ENCODE measurements around the gene AVPR1A.

AVPR1A gene

GRCh38 chr12:63138488-63138887 is 12.5 kb downstream of the AVPR1A start:
- H3K4me2 ChIP-seq (ENCODE audit: low read length): no peak overlapping the region
- H4K20me1 ChIP-seq (ENCODE audit: control insufficient read depth, insufficient read depth, low read depth, low read length): no peaks in the 10 kb centered on the region
- H3F3A ChIP-seq (ENCODE audit: control insufficient read depth, insufficient read depth): no peaks in the 10 kb centered on the region
- H3K4me3 ChIP-seq (ENCODE audit: low read length): no peak overlapping the region
- no peaks in the 10 kb centered on the region for H3K36me3 ChIP-seq (ENCODE audit: control insufficient read depth, low read length)
- H3K4me1 ChIP-seq (ENCODE audit: control insufficient read depth, low read length): no peaks in the 10 kb centered on the region
- no peaks in the 10 kb centered on the region for H3K27me3 ChIP-seq (ENCODE audit: control insufficient read depth, low read length)
- no peaks in the 10 kb centered on the region for H3K9me3 ChIP-seq (ENCODE audit: control insufficient read depth, insufficient read depth, low read length)
- no peaks in the 10 kb centered on the region for H3K9me2 ChIP-seq (replicated peaks; ENCODE audit: control insufficient read depth, low read length)
- TF ChIP-seq EZH2phosphoT487 (IDR thresholded peaks at IDR 0.05; ENCODE audit: borderline replicate concordance, low read length) (no peak), CTCF (IDR thresholded peaks at IDR 0.05; ENCODE audit: low read depth, low read length, poor library complexity, severe bottlenecking) (no peak)
- no peak overlapping the region for H3K27ac ChIP-seq (ENCODE audit: low read depth, low read length)
- H3K79me2 ChIP-seq (ENCODE audit: control insufficient read depth, low read length): no peaks in the 10 kb centered on the region

- Histone ChIP-seq H3K9me2 (replicated peaks; ENCODE audit: control insufficient read depth, low read length) (no peaks in the 10 kb centered on the region), H3K4me2 (ENCODE audit: low read length) (no peak overlapping the region), H3K4me1 (ENCODE audit: control insufficient read depth, low read length) (no peaks in the 10 kb centered on the region), H3F3A (ENCODE audit: control insufficient read depth, insufficient read depth) (no peaks in the 10 kb centered on the region), H3K36me3 (ENCODE audit: control insufficient read depth, low read length) (no peaks in the 10 kb centered on the region), H3K79me2 (ENCODE audit: control insufficient read depth, low read length) (no peaks in the 10 kb centered on the region), H3K9me3 (ENCODE audit: control insufficient read depth, insufficient read depth, low read length) (no peaks in the 10 kb centered on the region), H3K4me3 (ENCODE audit: low read length) (no peak overlapping the region), H3K27ac (ENCODE audit: low read depth, low read length) (no peak overlapping the region), H4K20me1 (ENCODE audit: control insufficient read depth, insufficient read depth, low read depth, low read length) (no peaks in the 10 kb centered on the region), H3K27me3 (ENCODE audit: control insufficient read depth, low read length) (no peaks in the 10 kb centered on the region)
- TF ChIP-seq CTCF (IDR thresholded peaks at IDR 0.05; ENCODE audit: low read depth, low read length, poor library complexity, severe bottlenecking) (no peak), EZH2phosphoT487 (IDR thresholded peaks at IDR 0.05; ENCODE audit: borderline replicate concordance, low read length) (no peak)
Measured at GRCh38 chr12:63133981-63134380, 17.0 kb downstream of the AVPR1A start.

- Histone ChIP-seq H3K36me3 (ENCODE audit: control insufficient read depth, low read length) (no peaks in the 10 kb centered on the region), H3K9me2 (replicated peaks; ENCODE audit: control insufficient read depth, low read length) (no peaks in the 10 kb centered on the region), H3K27ac (ENCODE audit: low read depth, low read length) (no peak overlapping the region), H3K27me3 (ENCODE audit: control insufficient read depth, low read length) (no peaks in the 10 kb centered on the region), H3K4me1 (ENCODE audit: control insufficient read depth, low read length) (no peaks in the 10 kb centered on the region), H3K4me3 (ENCODE audit: low read length) (no peak overlapping the region), H3K79me2 (ENCODE audit: control insufficient read depth, low read length) (no peaks in the 10 kb centered on the region), H4K20me1 (ENCODE audit: control insufficient read depth, insufficient read depth, low read depth, low read length) (no peaks in the 10 kb centered on the region), H3K9me3 (ENCODE audit: control insufficient read depth, insufficient read depth, low read length) (no peaks in the 10 kb centered on the region), H3K4me2 (ENCODE audit: low read length) (no peak overlapping the region), H3F3A (ENCODE audit: control insufficient read depth, insufficient read depth) (no peaks in the 10 kb centered on the region)
- TF ChIP-seq CTCF (IDR thresholded peaks at IDR 0.05; ENCODE audit: low read depth, low read length, poor library complexity, severe bottlenecking) (no peak), EZH2phosphoT487 (IDR thresholded peaks at IDR 0.05; ENCODE audit: borderline replicate concordance, low read length) (no peak)
Measured at GRCh38 chr12:63132201-63132600, 18.8 kb downstream of the AVPR1A start.

- Histone ChIP-seq H3K36me3 (ENCODE audit: control insufficient read depth, low read length) (no peaks in the 10 kb centered on the region), H3K27ac (ENCODE audit: low read depth, low read length) (no peak overlapping the region), H3F3A (ENCODE audit: control insufficient read depth, insufficient read depth) (no peaks in the 10 kb centered on the region), H3K9me3 (ENCODE audit: control insufficient read depth, insufficient read depth, low read length) (no peaks in the 10 kb centered on the region), H3K79me2 (ENCODE audit: control insufficient read depth, low read length) (no peaks in the 10 kb centered on the region), H3K4me2 (ENCODE audit: low read length) (no peak overlapping the region), H3K9me2 (replicated peaks; ENCODE audit: control insufficient read depth, low read length) (no peaks in the 10 kb centered on the region), H3K4me1 (ENCODE audit: control insufficient read depth, low read length) (no peaks in the 10 kb centered on the region), H3K4me3 (ENCODE audit: low read length) (no peak overlapping the region), H3K27me3 (ENCODE audit: control insufficient read depth, low read length) (no peaks in the 10 kb centered on the region), H4K20me1 (ENCODE audit: control insufficient read depth, insufficient read depth, low read depth, low read length) (no peaks in the 10 kb centered on the region)
- TF ChIP-seq CTCF (IDR thresholded peaks at IDR 0.05; ENCODE audit: low read depth, low read length, poor library complexity, severe bottlenecking) (no peak), EZH2phosphoT487 (IDR thresholded peaks at IDR 0.05; ENCODE audit: borderline replicate concordance, low read length) (no peak)
Measured at GRCh38 chr12:63129927-63130326, 21.1 kb downstream of the AVPR1A start.

Data from DOHH2 (cell line).